T-helper 2 cell treated with Interferon-gamma antibody and Interleukin-4, amounts not matched to agents 100 ng/mL and 5 ng/mL, for 36 hours (primary cell): ENCODE measurements around the gene SUSD6. TPM values are rescaled to one million over a fixed set of nuclear protein-coding genes. Genes with fewer than 3 reads are reported as not detected.
"Not testable (repeated sequence)": the region's sequence is repeated elsewhere in the genome, so short reads cannot be mapped to it uniquely, and the experiment has no call there.

Experiments used
- intact Hi-C: fragments of 100-400 bp; cut with micrococcal nuclease; formaldehyde crosslinking; loops from one replicate; pipeline ENCODE4 v1.15.1; 2023
- total RNA-seq: library from RNA; stranded (reverse); gene quantifications from 2 replicates; pipeline ENCODE4 v1.2.3, GENCODE V29; 2022

The SUSD6 gene
- total RNA-seq, 1 donor from 2014 or later: 46.5 TPM

DNA sequence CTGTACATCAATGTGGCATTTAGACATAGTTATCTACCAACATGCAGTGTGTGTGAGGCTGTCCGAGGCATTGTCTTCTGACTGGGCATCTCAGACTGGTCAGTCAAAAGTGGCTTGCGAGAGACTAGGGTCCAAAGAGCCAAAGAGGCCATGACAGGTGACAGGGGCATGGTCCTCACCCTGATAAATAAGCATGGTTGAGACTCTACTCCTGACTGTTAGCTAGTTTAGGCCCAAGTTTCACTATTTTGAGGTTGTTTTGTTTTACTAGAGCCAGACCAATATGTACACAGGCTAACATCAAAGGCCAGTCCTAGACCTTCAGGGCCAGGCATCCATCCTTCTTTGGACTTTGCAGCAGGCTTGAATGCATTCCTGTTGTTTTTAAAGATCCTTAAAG is 78.6 kb downstream of the SUSD6 start:
- intact Hi-C loops: no loop called here

DNA sequence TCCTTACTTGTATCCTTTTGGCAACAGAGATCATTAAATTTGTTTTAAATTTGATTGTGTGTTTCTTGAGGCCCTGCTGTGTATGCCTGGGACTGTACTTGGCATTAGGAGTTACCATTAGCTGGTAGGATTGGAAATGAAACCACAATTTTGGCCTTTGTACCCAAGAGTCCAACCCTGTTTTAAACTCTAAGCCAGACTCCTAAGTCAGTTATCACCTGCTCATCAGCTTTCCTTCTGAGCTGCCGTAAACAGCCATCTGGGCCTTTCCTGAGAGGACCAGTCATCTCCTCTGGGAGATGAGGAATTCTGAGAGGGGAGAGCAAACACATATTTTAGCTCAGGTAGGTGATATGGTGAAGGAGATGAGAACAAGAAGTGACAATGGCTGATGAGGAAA is 81.2 kb downstream of the SUSD6 start:
- intact Hi-C loops: no loop called here

DNA sequence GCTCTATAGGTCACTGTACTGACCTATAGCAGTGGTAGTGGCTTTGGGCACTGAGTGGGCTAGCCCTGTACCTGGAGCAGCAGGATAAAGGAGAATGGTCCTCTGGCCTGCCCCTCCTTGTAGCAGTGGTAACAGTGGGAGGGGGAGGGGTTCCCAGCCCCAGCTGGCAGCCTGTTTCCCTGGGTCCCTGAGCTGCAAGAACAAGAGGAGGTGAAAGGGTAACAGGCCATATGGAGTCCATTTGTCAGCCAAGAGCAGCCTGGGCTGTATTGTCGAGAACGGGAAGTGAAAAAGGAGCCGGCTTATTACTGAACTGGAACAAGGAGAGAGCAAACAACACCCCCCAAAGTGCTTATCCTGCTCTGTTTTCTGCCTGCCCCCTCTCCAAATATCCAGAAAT is 81.7 kb downstream of the SUSD6 start:
- intact Hi-C loops: no loop called here

DNA sequence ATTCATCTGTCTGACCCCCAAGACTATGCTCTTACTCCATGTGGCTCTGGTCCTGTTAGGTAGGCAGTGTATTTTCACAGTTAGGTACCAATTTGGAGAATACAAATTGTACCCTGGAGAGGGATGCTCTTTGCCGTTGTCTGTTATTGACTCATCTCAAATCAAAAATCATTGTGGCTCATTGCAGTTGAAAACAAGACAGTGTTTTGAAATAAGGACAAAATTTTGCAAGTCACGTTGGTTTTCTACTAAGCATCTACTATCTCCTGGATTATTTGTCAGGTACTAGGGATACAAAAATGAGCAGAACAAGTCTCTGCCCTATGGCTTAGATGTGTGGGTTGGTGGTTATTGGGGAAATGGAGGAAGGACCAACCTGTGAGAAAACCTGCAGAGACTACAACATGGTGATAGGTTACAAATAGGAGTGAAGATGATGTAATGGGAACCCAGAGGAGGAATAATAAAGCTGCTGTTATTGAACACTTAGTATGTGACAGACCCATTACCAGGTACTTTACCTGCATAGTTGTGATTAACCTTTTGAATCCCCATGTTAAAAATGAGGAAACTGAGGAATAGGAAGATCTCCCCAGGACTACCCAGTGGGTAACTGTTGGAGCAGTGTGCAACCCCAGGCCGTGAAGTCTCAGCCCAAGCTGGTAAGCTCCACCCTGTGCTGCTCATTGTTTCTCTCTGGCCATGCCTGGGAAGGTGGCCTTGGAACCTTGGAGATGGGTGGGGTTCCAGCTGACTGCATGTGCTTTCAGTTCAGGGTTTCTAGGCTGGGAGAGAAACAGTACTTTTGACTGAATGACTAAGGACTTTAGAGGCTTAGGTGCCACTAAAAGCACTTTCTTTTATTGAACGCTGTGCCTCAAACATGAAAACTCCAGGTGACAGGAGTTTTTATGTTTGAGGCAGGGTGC is 82.7 kb downstream of the SUSD6 start:
- intact Hi-C loops: no loop called here

DNA sequence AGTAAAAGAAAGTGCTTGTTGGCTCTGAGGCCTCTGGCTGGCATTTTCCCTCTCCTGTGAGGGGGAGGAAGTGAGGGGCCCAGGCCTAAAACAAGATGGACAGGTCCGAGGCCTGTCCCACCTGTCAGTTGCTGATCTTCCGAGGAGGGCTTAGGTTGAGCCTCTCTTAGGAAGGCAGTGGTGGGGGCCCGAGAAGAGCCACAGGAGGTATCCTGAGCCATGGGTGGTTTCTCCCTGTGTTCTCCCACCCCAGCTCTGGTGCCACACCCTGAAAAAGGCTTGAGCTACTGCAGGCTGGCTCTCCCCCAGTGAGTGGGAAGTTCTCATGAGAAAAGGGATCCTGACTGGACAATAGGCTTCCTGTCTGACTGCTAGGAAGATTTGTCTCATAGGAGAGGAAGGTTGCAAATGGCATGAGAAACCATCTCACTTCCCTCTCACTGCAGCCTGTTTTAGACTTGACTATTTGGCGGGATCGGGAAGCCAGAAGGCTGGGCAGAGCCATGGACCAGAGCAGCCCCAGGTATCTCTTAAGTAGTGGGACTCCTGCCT is 83.4 kb downstream of the SUSD6 start:
- intact Hi-C loops: no loop called here

DNA sequence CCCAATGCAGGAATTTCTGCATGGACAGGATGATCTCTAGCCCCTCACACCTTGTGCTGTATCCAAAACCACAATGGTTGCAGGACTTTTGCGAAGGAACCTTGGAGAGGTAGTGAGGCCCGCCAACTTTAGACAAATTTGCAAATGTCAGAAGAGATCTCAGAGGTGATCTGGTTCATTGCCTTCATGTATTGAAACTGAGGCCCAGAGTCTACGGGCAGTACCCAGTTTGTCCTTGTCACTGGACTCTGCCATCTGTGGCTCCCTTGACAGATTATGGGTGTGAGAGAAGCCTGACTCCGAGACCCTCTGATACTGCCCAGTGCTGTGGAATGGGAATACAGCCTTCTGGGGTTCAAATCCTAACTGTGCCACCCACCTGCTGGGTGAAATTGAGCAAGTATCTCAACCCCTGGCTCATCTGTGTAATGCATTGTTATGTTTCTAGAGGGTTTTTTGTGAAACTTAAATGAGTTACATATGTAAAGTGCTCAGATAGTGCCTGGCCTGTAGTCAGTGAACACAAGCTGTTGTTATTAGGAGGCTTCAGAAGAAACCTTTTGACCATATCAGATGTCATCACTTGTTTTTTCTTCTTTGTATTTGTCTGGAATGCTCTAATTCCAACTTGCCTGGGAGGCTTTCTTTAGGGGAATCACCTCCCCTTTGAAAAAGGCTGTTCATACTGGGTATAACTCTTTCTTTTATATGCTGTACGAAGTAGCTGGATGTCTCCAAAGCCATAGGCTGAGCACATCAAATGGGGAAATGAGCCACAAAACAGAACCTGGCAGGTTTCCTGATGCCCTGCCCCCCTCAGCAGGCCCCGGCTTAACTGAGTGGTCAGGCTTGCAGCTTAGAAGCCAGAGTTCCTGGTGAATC is 84.2 kb downstream of the SUSD6 start:
- intact Hi-C loops: no loop called here

DNA sequence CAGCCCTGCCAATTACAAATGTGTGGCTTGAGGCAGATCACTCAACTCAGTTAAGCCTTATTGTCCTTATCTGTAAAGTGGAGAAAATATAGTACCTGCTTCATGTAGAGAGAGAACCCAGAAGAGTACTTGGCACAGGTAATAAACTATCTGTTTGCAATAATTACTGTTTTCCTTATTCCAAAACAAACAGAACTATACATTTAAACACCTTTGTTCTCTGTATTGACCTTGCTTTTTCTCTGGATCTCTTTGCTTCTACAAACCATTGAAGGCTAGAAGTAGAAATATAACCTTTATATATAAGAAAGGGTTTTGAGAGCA is 84.8 kb downstream of the SUSD6 start:
- intact Hi-C loops: no loop called here

DNA sequence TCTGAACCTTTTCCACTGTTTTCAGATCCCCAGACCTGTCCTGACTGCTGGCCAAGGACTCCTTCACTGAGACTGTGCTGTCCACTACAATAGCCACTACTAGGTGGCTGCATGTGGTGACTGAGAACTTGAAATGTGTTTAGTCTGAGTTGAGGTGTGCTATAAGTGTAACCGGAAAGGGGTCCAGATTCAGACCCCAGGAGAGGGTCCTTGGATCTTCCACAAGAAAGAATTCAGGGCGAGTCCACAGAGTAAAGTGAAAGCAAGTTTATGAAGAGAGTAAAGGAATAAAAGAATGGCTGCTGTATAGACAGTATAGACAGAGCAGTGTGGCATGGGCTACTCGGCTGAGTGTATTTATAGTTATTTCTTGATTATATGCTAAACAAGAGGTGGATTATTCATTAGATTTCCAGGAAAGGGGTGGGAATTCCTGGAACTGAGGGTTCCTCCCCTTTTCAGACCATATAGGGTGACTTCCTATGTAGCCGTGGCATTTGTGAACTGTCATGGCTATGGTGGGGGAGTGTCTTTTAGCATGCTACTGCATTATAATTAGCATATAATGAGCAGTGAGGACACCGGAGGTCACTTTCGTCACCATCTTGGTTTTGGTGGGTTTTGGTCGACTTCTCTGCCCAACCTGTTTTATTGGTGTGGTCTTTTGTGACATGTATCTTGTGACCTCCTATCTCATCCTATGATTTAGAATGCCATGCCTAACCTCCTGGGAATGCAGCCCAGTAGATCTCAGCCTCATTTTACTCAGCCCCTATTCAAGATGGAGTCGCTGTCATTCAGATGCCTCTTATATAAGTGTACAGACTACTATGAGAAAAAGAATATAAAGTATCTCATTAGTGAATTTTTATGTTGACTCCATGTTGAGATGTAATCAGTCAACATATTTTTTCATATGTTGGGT is 85.5 kb downstream of the SUSD6 start:
- intact Hi-C loops: no loop called here

DNA sequence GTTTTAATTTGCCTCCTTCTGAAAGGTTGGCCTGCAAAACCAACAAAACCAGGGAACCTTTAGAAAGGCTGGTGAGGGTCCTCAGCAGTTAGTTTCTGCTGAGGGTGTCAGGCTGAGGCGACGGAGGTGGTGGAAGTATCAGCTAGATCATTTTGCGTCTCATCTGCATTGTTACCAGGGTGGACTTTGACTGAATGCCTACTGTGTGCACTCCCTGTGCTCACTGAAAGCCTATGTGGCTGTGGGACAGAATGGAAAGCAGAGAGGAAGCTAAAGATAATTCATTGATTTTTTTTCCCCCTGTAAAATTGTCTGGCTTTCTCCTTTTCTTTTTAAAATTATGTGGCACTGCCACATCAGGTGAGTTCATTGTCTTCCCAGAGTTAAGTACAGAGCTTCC is 87.2 kb downstream of the SUSD6 start:
- intact Hi-C loops: no loop called here

DNA sequence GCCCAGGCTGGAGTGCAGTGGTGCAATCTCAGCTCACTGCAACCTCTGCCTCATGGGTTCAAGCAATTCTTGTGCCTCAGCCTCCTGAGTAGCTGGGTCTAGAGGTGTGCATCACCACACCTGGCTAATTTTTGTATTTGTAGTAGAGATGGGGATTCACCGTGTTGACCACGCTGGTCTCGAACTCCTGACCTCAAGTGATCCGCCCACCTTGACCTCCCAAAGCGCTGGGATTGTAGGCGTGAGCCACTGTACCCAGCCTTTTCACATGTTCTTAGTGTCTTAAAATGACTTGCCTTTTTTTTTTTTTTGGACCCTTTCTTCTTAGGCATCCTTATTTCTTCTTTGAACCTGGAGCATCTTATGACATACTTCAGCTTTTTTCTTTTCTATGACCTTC is 87.8 kb downstream of the SUSD6 start:
- intact Hi-C loops: not testable (repeated sequence)

DNA sequence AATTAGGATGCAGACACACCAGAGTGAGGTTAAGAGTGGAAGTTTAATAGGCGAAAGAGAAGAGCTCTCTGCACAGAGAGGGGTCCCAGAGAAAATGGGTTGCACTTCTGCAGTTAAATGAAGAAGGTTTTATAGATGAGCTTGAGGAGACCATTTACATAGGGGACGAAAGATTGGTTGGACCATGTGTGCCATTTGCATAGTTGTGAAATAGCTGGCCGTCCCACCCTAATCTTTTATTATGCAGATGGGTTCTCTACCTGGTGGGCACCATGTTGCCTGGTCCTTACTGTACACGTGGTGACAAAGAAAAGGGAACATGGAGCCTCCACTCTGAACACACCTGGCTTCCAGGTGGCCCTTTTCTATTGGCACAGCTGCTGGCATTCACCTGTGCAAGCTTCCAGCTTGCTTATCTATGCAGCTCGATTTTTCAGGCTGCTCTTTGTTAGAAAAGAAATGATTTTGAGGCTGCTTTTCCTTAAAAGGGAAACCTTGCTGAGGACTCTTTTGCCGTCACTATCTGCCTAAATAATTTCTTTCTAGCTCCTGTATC is 88.4 kb downstream of the SUSD6 start:
- intact Hi-C loops: no loop called here

DNA sequence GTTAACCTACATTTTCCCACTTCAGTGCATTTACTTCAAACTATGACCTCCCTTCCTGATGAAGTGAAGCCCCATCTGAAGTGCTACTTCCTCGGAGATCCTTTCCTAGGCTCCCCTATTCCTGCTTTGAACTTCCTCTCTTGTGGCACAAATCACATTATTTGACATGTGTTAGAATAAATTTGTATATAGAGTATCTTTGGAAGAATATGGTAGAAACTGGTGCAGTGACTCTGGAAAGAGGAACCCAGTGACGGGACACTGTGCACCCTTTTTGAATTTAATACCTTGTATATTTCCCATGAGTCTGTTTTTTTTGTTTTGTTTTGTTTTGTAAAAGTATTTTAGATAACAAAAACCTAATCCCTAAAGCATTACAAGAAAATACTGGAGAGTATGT is 89.2 kb downstream of the SUSD6 start:
- intact Hi-C loops: no loop called here

DNA sequence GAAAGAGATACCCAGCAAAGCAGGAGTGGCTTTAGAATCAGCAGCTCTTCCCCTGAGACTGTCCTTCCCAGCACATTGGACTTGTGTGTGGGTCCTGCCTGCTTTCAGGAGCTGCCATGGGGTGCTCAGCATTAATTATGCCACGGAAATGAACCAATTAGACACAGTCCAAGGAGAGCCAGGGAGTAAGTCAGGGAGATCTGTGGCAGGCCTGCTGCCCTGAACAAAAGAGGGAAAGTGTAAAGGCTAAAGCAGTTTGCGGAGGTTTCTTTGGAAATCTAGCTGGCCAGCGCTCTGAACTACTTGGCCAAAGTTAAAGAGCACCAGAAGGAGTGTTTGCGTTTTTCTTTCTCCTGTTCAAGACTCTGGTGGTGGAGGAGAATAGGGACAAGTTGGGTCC is 89.9 kb downstream of the SUSD6 start:
- intact Hi-C loops: no loop called here

DNA sequence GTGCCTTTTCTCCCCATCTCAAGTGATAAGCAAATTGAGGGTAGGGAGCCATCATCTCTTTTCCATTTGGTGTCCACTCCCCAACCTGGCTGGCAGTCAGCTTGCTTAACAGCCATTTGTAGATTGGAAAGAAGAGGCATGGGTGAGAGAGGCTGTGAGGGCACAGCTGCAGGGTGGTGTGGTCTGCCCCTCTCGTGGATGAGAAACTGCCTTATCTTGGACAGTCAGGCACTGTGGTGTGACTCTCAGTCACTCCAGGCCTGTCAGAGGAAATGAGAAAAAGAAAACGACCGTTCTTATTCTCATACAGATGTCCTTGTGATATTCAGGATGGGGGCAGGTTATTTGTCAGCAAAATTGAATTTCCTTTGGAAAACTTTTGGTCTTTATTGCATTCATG is 90.5 kb downstream of the SUSD6 start:
- intact Hi-C loops: loop anchor here (2.0 kb wide), 1 partner anchor 15 kb away; no protein-coding TSS in a partner anchor

DNA sequence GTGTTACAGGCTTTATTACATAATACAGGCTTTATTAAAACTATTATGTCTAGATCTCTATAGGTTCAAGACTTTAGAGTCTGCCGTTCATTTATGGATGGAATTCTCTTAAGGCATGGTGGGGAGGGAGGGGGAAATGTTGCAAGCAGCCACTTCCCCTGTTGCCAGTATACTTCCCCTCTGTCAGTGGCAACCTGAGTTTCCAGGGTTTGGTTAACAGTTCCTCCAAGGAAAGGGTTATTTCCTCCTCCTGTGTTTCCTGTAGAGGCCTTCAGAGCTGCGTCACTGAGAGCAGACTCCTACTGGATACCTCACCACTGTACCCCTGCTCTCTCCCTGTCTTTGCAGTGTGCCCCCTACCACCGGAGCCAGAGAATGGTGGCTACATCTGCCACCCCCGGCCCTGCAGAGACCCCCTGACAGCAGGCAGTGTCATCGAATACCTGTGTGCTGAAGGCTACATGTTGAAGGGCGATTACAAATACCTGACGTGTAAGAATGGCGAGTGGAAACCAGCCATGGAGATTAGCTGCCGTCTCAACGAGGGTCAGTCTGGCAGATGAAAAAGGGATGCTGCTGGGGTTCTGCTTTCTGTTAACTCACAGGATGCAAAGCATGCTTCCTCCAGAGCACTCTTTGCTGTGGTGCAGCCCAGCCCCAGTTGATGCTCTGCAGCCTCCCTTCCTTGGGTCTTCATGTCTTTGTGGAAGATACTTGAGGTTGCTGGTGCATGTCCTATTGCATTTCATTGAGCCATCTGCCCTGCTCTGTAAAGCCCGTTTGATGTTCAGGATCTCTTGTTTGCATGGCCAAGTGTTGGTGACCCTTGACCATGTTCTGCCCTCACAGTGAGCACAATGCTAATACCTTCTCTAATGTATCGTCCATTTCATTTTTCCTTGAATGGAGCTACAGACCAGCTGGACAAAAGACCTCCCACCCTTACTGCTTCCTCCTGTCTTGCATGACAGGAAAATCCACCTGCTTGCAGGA is 91.9 kb downstream of the SUSD6 start:
- intact Hi-C loops: loop anchor here (2.0 kb wide), 1 partner anchor 13 kb away; no protein-coding TSS in a partner anchor

DNA sequence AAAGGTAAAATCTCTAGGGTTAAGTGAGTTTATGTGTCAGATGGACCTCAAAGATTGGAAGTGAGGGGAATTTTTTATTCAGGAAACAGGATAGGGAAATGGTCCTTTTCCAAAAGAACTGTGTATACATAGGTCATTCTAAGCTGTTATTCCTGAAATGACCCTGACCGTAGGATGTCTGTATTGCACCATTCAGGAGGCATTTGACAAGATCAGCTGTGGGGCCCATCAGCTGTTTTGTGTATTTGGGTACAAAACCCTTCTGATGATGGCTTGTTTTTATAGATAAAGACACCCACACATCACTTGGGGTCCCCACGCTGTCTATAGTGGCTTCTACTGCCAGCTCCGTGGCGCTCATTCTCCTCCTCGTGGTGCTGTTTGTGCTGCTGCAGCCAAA is 92.9 kb downstream of the SUSD6 start:
- intact Hi-C loops: no loop called here

DNA sequence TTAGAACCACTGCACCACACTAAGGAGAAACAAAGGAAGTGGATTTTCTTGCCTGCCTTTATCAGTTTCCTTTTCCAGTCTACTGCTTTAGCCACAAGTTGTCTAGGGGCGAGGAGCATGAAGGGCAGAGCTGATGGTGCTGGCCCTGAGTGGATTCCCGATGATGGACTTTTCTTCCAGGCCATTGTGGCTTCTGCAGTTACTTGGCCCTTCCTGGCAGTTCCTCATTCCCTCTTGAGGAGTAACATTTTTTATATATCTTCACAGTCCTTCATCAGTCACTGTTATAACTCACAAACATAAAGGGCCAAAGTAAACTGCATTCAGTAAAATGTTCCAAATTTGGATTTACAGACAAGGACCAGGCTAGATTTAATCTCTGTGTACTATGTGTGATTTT is 94.3 kb downstream of the SUSD6 start:
- intact Hi-C loops: no loop called here

DNA sequence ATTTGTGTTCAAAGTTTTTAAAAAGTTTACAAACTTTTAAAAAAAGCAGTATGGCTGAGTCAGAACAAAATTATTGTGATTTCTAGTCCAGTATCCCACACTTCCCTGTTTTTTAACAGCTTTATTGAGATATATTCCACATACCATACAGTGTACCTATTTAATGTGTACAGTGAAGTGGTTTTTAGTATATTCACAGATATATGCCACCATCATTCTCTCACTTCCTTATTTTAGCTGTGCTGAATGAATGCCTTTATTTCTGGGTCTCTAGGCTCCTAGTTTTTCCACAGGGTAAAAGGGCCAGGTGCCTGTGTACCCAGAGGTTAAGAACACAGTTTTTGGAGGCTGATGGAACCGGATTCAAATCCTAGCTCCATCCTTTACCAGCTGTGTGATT is 96.7 kb downstream of the SUSD6 start:
- intact Hi-C loops: no loop called here
